ENCODE results near the gene MLLT11. TPM values are rescaled to one million over a fixed set of nuclear protein-coding genes. Genes with fewer than 3 reads are reported as not detected.

MLLT11 gene
- polyA plus RNA-seq: 1 to 10 TPM in 1 of 2 donors, under 1 TPM in 1; 0.72 to 1.5 TPM

DNA sequence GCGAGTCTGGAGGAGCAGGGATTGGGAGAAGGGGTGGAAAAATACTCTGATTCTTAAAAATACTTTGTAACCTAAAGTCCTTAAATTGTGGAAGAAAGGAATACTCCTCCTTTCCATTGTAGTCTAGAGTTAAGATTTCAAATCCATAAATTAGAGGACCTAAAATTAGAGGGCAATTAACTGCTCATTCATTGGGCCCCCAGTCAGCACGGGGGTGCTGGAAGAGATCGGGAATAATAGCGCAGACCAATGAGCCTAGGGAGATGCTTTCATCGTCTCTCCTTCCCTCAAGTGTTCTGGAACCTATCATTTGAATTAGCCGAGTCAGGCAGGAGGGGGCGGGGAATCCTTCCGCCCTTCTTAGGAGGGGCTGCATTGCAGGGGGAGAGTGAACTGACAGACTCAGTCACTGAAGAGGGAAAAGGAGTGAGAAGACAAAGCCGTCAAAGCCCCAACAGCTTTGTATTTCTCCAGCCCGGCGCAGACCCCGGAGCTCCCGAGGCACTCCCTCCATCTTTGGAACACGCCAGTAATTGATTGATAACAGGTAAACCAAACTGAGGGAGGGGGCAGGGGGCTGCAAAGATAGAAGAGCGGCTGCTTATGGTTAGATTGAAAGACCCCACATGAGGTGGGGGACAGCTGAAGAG lies at the start of gene MLLT11:
Gene MLLT11, plus strand, starts transcription at position 391 of the 650 bp plus-strand sequence. CDS start 6,828 bp downstream, outside the sequence.
- peak within 1 kb of the TSS; percentile 63 to 92 for H3K4me3 ChIP-seq (ENCODE audit: low read depth in 1 of 2, low read length in 2 of 2)
- H3K4me1 ChIP-seq (ENCODE audit: control insufficient read depth in 2 of 2, insufficient read depth in 2 of 2, low read length in 1 of 2): peaks cover 0 to 14% of the 10 kb centered on the region in 2 donors
- peaks cover 4 to 10% of the 10 kb centered on the region in 2 donors for H3K36me3 ChIP-seq (ENCODE audit: control insufficient read depth in 2 of 2, insufficient read depth in 2 of 2, low read length in 1 of 2)
- WGBS, 2 donors: 2 to 4% methylated on average over 15 of the region's 15 CpGs
- peak within 1 kb of the TSS; percentile 88 to 90 for H3K27ac ChIP-seq (ENCODE audit: low read depth in 2 of 2, low read length in 1 of 2)
- no peaks in the 10 kb centered on the region for H3K9me3 ChIP-seq (ENCODE audit: control insufficient read depth in 2 of 2, insufficient read depth in 1 of 2, low read depth in 1 of 2, low read length in 1 of 2)
- H3K27me3 ChIP-seq (ENCODE audit: control insufficient read depth in 1 of 2, insufficient read depth in 2 of 2, low read length in 2 of 2): no peaks in the 10 kb centered on the region

DNA sequence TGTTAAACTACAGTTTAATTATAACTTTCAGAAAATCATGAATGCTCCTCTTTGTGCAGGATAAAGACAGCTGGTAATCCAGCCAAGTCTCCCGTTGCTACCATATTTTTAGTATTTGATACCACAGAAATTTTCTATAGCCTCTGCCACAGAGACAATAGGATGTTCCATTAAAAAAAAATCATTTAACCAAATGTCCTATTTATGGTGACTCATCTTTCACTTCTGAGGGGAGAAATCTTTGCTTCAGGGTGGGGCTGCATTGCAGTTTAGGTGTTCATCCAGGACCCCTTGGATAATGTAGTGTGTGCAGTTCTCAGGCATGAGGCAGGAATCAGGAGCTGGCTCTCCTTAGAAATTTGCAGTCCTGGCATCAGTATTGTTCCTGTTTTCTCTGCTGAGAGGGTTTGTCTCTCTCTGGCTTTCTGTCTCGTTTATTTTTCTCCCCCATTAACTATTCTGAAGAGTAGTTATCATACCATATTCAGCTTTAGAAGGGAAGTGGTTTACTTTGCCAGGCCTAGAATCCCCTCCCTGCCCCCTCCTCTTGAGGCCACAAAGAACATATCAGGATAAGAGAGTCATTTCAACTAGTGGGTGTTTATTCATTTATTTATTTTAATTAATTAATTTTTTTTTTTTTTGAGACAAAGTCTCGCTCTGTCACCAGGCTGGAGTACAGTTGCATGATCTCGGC lies 48.9 kb upstream of the MLLT11 start:
- H3K4me1 ChIP-seq (ENCODE audit: control insufficient read depth in 2 of 2, insufficient read depth in 2 of 2, low read length in 1 of 2): peaks cover 0 to 3% of the 10 kb centered on the region in 2 donors

GRCh38 chr1:151012684-151013471 lies 47.3 kb upstream of the MLLT11 start:
- Histone ChIP-seq H3K27ac (ENCODE audit: low read depth in 2 of 2, low read length in 1 of 2) (no peak overlapping the region), H3K9me3 (ENCODE audit: control insufficient read depth in 2 of 2, insufficient read depth in 1 of 2, low read depth in 1 of 2, low read length in 1 of 2) (no peaks in the 10 kb centered on the region), H3K4me1 (ENCODE audit: control insufficient read depth in 2 of 2, insufficient read depth in 2 of 2, low read length in 1 of 2) (no peaks in the 10 kb centered on the region), H3K27me3 (ENCODE audit: control insufficient read depth in 1 of 2, insufficient read depth in 2 of 2, low read length in 2 of 2) (no peaks in the 10 kb centered on the region), H3K4me3 (ENCODE audit: low read depth in 1 of 2, low read length in 2 of 2) (no peak overlapping the region), H3K36me3 (ENCODE audit: control insufficient read depth in 2 of 2, insufficient read depth in 2 of 2, low read length in 1 of 2) (peaks cover 0 to 4% of the 10 kb centered on the region in 2 donors)
- 82 to 93% methylated on average over 14 of the region's 14 CpGs for WGBS, 2 donors

More for the DNA sequence above, 48.9 kb upstream of the MLLT11 start:
- H3K27ac ChIP-seq (ENCODE audit: low read depth in 2 of 2, low read length in 1 of 2): no peak overlapping the region
- no peak overlapping the region for H3K4me3 ChIP-seq (ENCODE audit: low read depth in 1 of 2, low read length in 2 of 2)
- 60 to 63% methylated on average over 4 of the region's 4 CpGs for WGBS, 2 donors
- H3K36me3 ChIP-seq (ENCODE audit: control insufficient read depth in 2 of 2, insufficient read depth in 2 of 2, low read length in 1 of 2): peaks cover 0 to 4% of the 10 kb centered on the region in 2 donors
- no peaks in the 10 kb centered on the region for H3K27me3 ChIP-seq (ENCODE audit: control insufficient read depth in 1 of 2, insufficient read depth in 2 of 2, low read length in 2 of 2)
- no peaks in the 10 kb centered on the region for H3K9me3 ChIP-seq (ENCODE audit: control insufficient read depth in 2 of 2, insufficient read depth in 1 of 2, low read depth in 1 of 2, low read length in 1 of 2)

- WGBS, 2 donors: 48 to 80% methylated on average over 2 of the region's 2 CpGs
- no peak overlapping the region for H3K27ac ChIP-seq (ENCODE audit: low read depth in 2 of 2, low read length in 1 of 2)
- H3K4me1 ChIP-seq (ENCODE audit: control insufficient read depth in 2 of 2, insufficient read depth in 2 of 2, low read length in 1 of 2): no peaks in the 10 kb centered on the region
Measured at GRCh38 chr1:151013518-151013917, 46.7 kb upstream of the MLLT11 start.

DNA sequence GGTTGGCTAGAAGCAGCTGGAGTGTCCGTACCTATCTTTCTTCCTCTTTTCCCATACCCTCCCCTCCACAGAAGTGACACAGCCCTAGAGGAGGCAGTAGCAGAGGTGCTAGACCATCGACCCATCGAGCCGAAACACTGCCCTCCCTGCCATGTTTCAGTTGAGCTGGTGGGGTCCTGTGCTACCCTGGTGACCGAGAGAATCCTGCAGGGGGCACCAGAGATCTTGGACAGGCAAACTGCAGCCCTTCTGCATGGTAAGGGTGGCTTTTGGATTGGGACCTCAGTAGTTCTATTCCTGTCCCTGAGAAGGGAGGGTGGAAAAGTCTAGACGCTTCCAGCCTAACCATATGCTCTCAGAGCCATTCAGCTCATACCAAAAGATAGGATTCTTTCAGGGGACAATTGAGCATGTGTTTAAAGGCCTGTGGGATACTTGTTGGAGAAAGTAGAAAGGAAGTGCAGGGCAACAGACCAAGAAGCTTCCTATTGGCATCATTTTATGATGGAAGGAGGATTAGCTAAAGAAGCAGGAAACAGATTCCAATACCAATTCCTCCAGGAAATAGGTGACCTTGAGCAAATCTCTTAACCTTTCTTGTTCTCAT lies 35.6 kb upstream of the MLLT11 start:
- Histone ChIP-seq H3K27me3 (ENCODE audit: control insufficient read depth in 1 of 2, insufficient read depth in 2 of 2, low read length in 2 of 2) (no peaks in the 10 kb centered on the region), H3K4me1 (ENCODE audit: control insufficient read depth in 2 of 2, insufficient read depth in 2 of 2, low read length in 1 of 2) (no peaks in the 10 kb centered on the region), H3K9me3 (ENCODE audit: control insufficient read depth in 2 of 2, insufficient read depth in 1 of 2, low read depth in 1 of 2, low read length in 1 of 2) (no peaks in the 10 kb centered on the region), H3K36me3 (ENCODE audit: control insufficient read depth in 2 of 2, insufficient read depth in 2 of 2, low read length in 1 of 2) (peaks cover 0 to 9% of the 10 kb centered on the region in 2 donors), H3K4me3 (ENCODE audit: low read depth in 1 of 2, low read length in 2 of 2) (no peak overlapping the region), H3K27ac (ENCODE audit: low read depth in 2 of 2, low read length in 1 of 2) (peak overlapping the region in 1 of 2 donors; percentile 2)
- WGBS, 2 donors: 25 to 28% methylated on average over 6 of the region's 6 CpGs

More at GRCh38 chr1:151013518-151013917, 46.7 kb upstream of the MLLT11 start:
- no peaks in the 10 kb centered on the region for H3K9me3 ChIP-seq (ENCODE audit: control insufficient read depth in 2 of 2, insufficient read depth in 1 of 2, low read depth in 1 of 2, low read length in 1 of 2)
- no peaks in the 10 kb centered on the region for H3K27me3 ChIP-seq (ENCODE audit: control insufficient read depth in 1 of 2, insufficient read depth in 2 of 2, low read length in 2 of 2)
- peaks cover 0 to 4% of the 10 kb centered on the region in 2 donors for H3K36me3 ChIP-seq (ENCODE audit: control insufficient read depth in 2 of 2, insufficient read depth in 2 of 2, low read length in 1 of 2)
- no peak overlapping the region for H3K4me3 ChIP-seq (ENCODE audit: low read depth in 1 of 2, low read length in 2 of 2)

DNA sequence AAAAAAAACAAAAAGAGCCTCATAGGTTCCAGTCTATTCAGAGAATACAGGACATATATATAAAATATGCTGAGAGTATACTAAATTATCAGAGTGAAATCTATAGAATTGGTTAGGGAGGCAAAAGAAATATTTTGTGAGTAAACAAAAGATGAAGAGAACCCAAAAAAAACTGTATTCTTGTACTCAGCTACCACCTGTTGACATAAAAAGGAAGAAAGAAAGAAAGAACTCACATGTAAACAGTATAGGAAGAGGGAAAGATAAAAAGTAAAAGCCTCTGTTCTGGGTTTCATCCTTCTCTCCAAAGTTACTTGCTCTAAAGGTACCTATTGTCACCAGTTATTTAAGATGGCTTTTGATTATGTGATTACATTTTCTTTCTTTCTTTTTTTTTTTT lies 33.7 kb upstream of the MLLT11 start:
- Histone ChIP-seq H3K27ac (ENCODE audit: low read depth in 2 of 2, low read length in 1 of 2) (no peak overlapping the region), H3K36me3 (ENCODE audit: control insufficient read depth in 2 of 2, insufficient read depth in 2 of 2, low read length in 1 of 2) (peaks cover 0 to 15% of the 10 kb centered on the region in 2 donors), H3K4me1 (ENCODE audit: control insufficient read depth in 2 of 2, insufficient read depth in 2 of 2, low read length in 1 of 2) (no peaks in the 10 kb centered on the region), H3K27me3 (ENCODE audit: control insufficient read depth in 1 of 2, insufficient read depth in 2 of 2, low read length in 2 of 2) (no peaks in the 10 kb centered on the region), H3K9me3 (ENCODE audit: control insufficient read depth in 2 of 2, insufficient read depth in 1 of 2, low read depth in 1 of 2, low read length in 1 of 2) (no peaks in the 10 kb centered on the region), H3K4me3 (ENCODE audit: low read depth in 1 of 2, low read length in 2 of 2) (no peak overlapping the region)

DNA sequence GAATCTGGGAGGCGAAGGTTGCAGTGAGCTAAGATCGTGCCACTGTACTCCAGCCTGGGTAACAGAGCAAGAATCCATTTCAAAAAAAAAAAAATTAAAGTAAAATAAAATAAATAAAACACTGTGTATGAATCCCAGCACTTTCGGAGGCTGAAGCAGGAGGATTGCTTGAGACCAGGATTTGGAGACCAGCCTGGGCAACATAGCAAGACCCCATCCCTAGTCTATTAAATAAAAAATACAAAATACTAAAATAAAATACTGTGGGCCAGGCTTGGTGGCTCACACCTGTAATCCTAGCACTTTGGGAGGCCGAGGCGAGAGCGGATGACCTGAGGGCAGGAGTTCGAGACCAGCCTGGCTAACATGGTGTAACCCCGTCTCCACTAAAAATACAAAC lies 28.0 kb upstream of the MLLT11 start:
- WGBS, 2 donors: 98% methylated on average over 8 of the region's 8 CpGs
- H3K36me3 ChIP-seq (ENCODE audit: control insufficient read depth in 2 of 2, insufficient read depth in 2 of 2, low read length in 1 of 2): peaks cover 11 to 12% of the 10 kb centered on the region in 2 donors

DNA sequence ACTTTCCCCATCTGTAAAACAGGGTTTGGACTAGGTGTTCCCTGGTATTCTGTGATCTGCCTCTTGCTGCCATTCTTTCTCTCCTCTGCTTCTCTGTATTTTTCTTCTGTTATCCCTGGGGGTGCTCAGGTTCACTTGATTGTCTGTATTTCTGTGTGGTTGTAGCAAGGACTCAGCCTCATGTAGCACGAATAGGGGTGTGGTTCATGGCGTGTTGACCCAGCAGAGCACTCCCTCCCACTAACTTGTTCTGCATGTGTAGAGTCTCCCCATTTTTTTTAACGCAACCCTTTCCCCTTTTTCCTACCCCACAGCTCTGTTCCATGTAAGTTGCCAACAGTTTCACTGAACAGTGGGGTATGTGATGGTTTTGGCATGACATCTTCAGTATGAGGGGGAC lies 25.0 kb upstream of the MLLT11 start:
- H3K4me1 ChIP-seq (ENCODE audit: control insufficient read depth in 2 of 2, insufficient read depth in 2 of 2, low read length in 1 of 2): peaks cover 3 to 4% of the 10 kb centered on the region in 2 donors
- no peaks in the 10 kb centered on the region for H3K9me3 ChIP-seq (ENCODE audit: control insufficient read depth in 2 of 2, insufficient read depth in 1 of 2, low read depth in 1 of 2, low read length in 1 of 2)
- 66 to 72% methylated on average over 3 of the region's 3 CpGs for WGBS, 2 donors
- H3K36me3 ChIP-seq (ENCODE audit: control insufficient read depth in 2 of 2, insufficient read depth in 2 of 2, low read length in 1 of 2): peaks cover 11 to 12% of the 10 kb centered on the region in 2 donors
- no peaks in the 10 kb centered on the region for H3K27me3 ChIP-seq (ENCODE audit: control insufficient read depth in 1 of 2, insufficient read depth in 2 of 2, low read length in 2 of 2)
- H3K4me3 ChIP-seq (ENCODE audit: low read depth in 1 of 2, low read length in 2 of 2): no peak overlapping the region
- peak overlapping the region; percentile 65 to 85 for H3K27ac ChIP-seq (ENCODE audit: low read depth in 2 of 2, low read length in 1 of 2)

More for the DNA sequence above, 28.0 kb upstream of the MLLT11 start:
- Histone ChIP-seq H3K9me3 (ENCODE audit: control insufficient read depth in 2 of 2, insufficient read depth in 1 of 2, low read depth in 1 of 2, low read length in 1 of 2) (no peaks in the 10 kb centered on the region), H3K4me3 (ENCODE audit: low read depth in 1 of 2, low read length in 2 of 2) (no peak overlapping the region), H3K27me3 (ENCODE audit: control insufficient read depth in 1 of 2, insufficient read depth in 2 of 2, low read length in 2 of 2) (no peaks in the 10 kb centered on the region), H3K27ac (ENCODE audit: low read depth in 2 of 2, low read length in 1 of 2) (no peak overlapping the region), H3K4me1 (ENCODE audit: control insufficient read depth in 2 of 2, insufficient read depth in 2 of 2, low read length in 1 of 2) (peaks cover 0 to 3% of the 10 kb centered on the region in 2 donors)

- H3K4me1 ChIP-seq (ENCODE audit: control insufficient read depth in 2 of 2, insufficient read depth in 2 of 2, low read length in 1 of 2): peaks cover 3 to 4% of the 10 kb centered on the region in 2 donors
- peaks cover 6 to 11% of the 10 kb centered on the region in 2 donors for H3K36me3 ChIP-seq (ENCODE audit: control insufficient read depth in 2 of 2, insufficient read depth in 2 of 2, low read length in 1 of 2)
- peak within 1 kb of the TSS; percentile 82 to 85 for H3K27ac ChIP-seq (ENCODE audit: low read depth in 2 of 2, low read length in 1 of 2)
- H3K27me3 ChIP-seq (ENCODE audit: control insufficient read depth in 1 of 2, insufficient read depth in 2 of 2, low read length in 2 of 2): no peaks in the 10 kb centered on the region
- no peaks in the 10 kb centered on the region for H3K9me3 ChIP-seq (ENCODE audit: control insufficient read depth in 2 of 2, insufficient read depth in 1 of 2, low read depth in 1 of 2, low read length in 1 of 2)
- H3K4me3 ChIP-seq (ENCODE audit: low read depth in 1 of 2, low read length in 2 of 2): peak within 1 kb of the TSS; percentile 24 to 67
- 33 to 50% methylated on average over 2 of the region's 2 CpGs for WGBS, 2 donors
Measured at GRCh38 chr1:151036356-151036755, 23.8 kb upstream of the MLLT11 start, which contains the start of gene BNIPL. TSS of gene BNIPL (plus strand) at chr1:151036586. CDS start at chr1:151036726, 140 bp downstream.
